Esophagus muscularis mucosa (tissue), 4 donors: Measurements from ENCODE around the gene GPX8.

ENCODE experiments used
- EP300 ChIP-seq: sonication (generic); formaldehyde crosslinking; IDR thresholded peaks from one replicate; pipeline ENCODE4 v1.6.1; 2017; ENCODE audit warnings: antibody characterized with exemption
- POLR2A ChIP-seq: fragments of 450-650 bp; IDR thresholded peaks from one replicate; pipeline ENCODE4 v1.6.1; 2017; ENCODE audit warnings: antibody characterized with exemption, moderate library complexity, mild to moderate bottlenecking, low read depth
- POLR2AphosphoS5 ChIP-seq, 2 donors: sonication (generic); formaldehyde crosslinking; IDR thresholded peaks; one replicate each; pipeline ENCODE4 v1.6.1; 2017; ENCODE audit warnings: antibody characterized with exemption in 2 of 2
- TF ChIP-seq, protein P1 (sequence below), 3 experiments: fragments of 200-600 bp in 2 of 3; fragments of 450-650 bp in 1 of 3; sonication (generic) in 2 of 3; IDR thresholded peaks; one replicate each; pipeline ENCODE4 v1.5.1; 2017 to 2019; ENCODE audit warnings: antibody characterized with exemption in 3 of 3, mild to moderate bottlenecking in 2 of 3, moderate library complexity in 1 of 3

DNA sequence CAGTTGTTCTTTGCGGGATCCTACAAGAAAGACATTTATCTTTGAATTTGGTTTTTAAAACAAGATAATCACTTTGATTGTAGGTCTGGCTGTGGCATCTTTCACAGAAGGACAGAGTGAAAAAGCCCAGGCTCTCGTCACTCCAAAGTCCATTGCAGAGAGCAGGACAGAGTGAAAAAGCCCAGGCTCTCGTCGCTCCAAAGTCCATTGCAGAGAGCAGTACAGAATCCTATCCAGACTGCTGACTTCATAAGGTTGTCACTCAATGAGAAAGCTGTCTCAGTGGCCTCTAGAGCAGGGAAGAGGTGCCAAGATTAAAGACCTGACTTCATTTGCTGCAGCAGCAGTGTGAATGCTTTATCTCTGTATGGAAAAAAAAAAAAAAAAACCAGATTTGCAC lies 16.3 kb upstream of the GPX8 start:
- TF ChIP-seq, protein P1, sequence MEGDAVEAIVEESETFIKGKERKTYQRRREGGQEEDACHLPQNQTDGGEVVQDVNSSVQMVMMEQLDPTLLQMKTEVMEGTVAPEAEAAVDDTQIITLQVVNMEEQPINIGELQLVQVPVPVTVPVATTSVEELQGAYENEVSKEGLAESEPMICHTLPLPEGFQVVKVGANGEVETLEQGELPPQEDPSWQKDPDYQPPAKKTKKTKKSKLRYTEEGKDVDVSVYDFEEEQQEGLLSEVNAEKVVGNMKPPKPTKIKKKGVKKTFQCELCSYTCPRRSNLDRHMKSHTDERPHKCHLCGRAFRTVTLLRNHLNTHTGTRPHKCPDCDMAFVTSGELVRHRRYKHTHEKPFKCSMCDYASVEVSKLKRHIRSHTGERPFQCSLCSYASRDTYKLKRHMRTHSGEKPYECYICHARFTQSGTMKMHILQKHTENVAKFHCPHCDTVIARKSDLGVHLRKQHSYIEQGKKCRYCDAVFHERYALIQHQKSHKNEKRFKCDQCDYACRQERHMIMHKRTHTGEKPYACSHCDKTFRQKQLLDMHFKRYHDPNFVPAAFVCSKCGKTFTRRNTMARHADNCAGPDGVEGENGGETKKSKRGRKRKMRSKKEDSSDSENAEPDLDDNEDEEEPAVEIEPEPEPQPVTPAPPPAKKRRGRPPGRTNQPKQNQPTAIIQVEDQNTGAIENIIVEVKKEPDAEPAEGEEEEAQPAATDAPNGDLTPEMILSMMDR (IDR thresholded peaks at IDR 0.05): no peak
- TF ChIP-seq POLR2A: no peak
- TF ChIP-seq POLR2AphosphoS5 (IDR thresholded peaks at IDR 0.05): no peak
- TF ChIP-seq EP300: no peak
